GM21576 (cell line): ENCODE measurements around the gene LEPR.
"Not testable (repeated sequence)": the region's sequence is repeated elsewhere in the genome, so short reads cannot be mapped to it uniquely, and the experiment has no call there.

Source experiments
- ATAC-seq: cut with Tn5 transposase; IDR thresholded peaks from one replicate; pipeline ENCODE4 v1.9.1; 2021; ENCODE audit warnings: mild to moderate bottlenecking, moderate library complexity; ENCODE audit not compliant: unreplicated experiment

Gene LEPR

DNA sequence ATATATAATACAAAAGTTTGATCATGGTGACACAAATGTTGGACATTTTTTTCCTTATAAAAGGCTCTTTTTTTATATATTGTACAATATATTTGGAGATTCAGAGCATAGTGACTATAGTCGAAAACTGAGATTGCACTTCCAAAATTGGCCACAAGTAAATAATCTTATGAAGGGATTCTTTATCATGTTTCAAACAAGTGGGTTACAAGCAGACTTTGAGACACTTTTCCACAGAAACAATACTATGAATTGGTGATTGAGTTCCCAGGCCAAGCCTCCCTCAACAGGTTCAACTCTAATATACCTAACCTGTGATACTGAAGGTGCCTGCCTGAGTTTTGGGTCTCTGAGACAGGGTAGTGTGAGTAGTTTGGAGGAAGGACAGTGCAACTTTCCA is 13.8 kb downstream of the LEPR start:
- no peak for ATAC-seq

DNA sequence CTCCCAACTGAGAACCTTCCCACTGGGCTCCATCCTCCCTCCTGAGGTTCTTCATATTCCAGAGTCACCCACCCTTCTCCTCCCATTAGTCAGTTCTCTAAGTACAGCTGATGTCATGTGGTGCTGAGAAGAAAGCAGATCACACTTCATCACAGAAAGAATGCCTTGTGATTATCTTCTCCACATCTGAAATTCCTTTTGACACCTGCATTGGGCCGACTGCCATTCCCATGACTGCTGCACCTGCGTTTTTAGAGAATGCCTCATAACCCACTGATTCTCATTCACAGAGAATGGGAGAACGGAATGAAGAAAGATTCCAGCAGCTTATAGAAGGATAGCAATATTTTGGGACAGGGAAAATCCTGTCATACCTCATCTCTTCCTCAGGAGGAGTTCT is 14.3 kb downstream of the LEPR start:
- ATAC-seq: no peak

DNA sequence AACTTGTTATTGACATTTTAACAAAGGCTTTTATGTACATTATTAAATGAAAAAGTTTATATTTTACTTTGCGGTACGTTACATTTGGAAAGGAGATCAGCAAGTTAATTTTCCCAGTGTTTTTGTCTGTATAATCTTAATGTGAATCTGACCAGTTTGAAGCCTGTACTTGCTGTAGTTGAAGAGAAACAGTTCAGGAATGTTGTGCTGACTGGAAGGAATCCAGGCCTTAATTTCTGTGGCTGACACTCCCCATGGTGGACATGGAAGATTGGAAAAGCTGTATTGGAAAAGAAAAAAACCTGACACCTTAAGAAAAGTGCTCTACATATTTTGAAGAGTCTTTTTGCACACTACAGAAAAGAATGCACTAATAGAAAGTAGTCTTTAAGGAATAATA is 15.5 kb downstream of the LEPR start:
- no peak for ATAC-seq

DNA sequence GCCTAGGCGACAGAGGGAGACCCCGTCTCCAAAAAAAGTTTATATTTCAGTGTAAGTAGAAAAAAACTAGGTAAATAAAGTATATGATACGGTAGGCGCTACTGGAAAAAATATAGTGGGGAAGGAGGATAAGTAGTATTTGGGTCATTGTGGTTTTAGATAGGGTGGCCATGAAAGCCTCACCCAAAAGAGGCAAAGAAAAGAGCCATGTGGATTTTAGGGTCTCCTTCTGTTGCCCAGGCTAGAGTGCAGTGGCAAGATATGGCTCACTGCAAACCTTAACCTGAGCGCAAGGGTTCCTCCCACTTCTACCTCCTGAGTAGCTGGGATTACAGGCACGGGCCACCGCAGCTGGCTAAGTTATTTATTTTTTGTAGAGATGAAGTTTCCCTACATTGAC is 17.1 kb downstream of the LEPR start:
- no peak for ATAC-seq

DNA sequence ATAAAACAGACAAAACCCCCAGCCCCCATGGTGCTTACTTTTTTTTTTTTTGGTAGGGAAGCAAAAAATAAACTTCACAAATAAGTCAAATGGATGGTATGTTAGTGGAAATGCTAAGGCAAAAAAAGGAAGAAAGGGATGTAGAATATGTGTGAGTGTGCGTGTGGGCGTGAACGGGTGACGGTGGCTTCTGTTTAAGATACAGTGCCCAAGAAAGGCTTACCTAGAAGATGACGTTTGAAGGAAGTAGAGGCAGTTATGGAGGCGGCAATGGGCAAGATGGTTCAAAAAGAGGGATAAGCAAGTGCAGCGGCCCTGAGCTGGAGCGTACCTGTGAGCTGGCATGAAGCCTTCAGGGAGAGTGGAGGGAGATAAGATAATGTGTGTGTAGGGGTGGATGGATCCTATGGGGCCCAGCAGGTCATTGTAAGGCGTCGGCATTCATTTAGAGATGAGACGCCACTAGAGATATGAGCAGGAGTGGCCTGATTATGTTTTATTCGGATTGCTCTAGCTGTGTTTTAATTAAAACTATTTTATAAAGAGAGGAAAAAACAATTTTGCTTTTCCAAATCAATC is 19.9 kb downstream of the LEPR start:
- no peak for ATAC-seq

DNA sequence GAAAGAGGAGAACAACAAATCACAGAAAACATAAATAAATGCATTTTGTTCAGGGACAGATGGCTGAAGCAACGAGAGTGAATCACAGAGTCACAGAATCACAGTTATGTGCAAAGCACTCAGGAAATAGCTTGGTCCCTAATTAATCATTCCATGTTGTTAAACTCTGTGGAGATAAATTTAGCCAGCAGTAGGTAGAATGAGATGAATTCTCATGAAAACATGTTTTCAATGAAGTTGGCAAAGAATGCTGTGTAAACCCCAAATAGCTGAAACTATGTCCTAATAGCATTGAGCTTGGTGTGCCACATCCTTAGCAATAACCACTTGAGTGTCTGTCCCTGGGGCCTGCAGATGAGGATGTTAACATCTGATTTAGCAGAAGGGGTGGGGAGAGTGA is 20.4 kb downstream of the LEPR start:
- ATAC-seq: no peak

DNA sequence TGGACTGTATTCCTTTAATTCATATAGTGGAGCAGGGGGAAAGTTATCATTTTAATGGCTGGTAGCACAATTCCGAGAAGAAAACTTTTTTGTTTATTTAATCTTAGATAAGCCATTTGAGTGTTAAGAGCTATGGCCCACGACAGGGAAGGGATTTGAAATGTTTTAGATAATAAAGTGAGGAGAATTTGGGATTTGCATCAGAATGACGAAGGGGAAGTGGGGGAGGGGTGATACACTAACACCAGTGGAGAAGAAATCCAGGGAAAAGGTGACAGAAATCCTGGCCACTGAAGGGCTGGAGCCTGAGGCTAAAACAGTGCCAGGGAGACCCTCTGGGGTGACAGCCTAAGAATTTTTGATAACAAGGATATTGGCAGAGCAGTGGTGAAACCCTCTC is 21.0 kb downstream of the LEPR start:
- no peak for ATAC-seq

DNA sequence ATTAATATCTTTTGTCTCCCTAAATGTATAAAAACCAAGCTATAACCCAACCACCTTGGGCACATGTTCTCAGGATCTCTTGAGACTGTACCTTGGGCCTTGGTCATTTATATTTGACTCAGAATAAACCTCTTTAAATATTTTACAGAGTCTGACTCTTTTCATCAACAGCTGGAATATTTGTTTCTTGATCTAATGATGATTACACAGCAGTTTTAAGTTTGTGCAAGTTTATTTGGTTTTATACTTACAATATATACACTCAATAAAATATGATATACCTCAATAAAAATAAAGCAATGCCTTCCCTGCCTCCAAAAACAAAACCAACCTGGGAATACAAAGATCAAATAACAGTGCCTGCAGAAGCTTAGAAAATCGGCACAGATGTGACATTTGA is 22.0 kb downstream of the LEPR start:
- no peak for ATAC-seq

DNA sequence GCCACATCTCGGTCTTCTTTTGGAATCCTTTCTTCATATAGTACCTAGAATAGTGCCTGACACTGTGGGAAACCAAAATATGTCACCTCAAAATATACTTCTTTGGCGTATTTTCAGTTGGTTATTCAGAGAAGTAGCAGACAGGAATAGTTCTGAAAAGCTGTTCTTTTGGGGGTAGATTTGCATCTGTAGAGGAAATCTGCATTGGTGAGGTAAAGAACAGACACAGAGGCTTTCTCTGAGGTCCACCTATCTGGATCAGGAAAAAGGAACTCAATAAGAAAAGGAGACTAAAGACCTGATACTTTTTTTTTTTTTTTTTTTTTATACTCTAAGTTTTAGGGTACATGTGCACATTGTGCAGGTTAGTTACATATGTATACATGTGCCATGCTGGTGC is 23.2 kb downstream of the LEPR start:
- no peak for ATAC-seq

DNA sequence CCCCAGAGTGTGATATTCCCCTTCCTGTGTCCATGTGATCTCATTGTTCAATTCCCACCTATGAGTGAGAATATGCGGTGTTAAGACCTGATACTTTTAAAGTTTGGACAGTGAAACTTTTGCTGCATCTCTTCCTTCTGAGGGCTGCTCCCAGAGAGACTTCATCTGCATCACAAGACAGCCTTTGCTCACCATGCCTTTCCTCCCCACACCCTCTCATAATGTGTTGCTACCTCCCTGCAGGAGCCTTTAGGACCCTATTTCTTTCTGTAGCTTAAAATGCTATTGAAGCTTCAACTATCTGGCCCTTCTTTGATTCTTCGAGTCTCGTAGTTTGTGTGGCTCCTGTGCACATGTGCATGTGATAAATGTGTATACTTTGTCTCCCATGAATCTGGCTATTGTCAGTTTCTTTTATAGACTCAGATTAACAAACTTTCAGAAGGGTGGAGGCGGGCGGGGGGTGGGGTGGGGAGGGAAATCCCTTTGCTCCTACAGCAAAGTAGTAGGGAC is 23.7 kb downstream of the LEPR start:
- no peak for ATAC-seq

DNA sequence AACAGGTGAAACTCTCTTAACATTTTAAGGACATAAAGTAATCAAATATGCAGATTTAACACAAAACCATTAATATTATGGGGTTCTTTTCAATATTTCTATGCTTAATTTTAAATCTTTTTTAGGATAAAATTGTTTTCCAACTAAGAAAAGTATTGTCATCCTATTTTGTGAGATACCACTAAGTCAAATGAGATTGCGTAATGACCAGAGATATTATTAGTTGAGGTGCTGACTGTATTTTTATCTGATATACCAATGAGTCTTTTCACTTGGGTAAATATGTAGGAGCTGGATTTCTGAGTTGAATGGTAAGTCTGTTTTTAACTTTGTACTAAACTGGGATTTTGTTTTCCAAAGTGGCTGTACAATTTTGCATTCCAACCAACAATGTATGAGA is 25.4 kb downstream of the LEPR start:
- ATAC-seq: no peak

DNA sequence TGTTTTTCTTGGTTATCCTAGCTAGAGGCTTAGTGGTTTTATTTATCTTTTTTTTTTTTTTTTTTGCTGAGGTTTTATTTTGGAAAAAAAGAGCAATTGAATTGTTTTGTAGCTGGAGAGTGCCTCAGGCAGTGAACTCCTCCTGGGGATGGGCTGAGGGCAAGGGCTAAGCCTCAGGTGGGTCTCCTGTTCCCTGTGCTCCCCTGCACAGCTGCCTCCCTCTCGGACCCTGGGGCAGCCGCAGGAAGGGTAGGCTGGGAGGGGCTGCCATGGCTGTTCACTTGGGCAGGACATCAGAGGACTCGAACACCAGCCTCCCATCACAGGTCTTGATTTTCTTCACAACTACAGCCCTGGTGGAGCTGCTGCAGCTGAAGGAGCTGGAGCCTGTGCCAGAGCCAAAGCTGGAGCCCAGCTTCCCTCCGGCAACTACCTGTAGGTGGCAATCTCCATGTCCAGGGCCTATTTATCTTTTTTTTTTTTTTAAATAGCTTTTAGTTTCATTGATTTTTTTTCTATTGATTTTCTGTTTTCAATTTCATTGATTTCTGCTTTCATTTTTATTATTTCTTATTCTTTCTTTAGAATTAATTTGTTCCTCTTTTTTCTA is 28.9 kb downstream of the LEPR start:
- ATAC-seq: no peak

DNA sequence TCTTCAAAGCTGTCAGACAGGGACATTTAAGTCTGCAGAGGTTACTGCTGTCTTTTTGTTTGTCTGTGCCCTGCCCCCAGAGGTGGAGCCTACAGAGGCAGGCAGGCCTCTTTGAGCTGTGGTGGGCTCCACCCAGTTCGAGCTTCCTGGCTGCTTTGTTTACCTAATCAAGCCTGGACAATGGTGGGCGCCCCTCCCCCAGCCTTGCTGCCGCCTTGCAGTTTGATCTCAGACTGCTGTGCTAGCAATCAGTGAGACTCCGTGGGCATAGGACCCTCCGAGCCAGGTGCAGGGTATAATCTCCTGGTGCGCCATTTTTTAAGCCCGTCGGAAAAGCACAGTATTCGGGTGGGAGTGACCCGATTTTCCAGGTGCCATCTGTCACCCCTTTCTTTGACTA is 35.2 kb downstream of the LEPR start:
- not testable (repeated sequence) for ATAC-seq

DNA sequence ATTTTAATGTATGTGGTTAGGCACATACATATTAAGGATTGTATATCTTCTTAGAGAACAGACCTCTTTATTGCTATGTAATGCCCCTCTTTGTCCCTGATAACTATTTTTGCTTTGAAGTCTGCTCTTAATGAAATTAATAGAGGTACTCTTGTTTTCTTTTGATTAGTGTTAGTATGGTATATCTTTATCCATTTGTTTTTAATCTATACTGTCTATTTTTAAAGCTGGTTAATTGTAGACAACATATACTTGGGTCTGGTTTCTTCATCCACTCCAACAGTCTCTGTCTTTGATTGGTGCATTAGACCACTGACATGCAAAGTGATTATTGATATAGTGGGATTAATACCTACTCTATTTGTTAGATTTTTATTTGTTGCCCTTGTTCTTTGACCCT is 36.0 kb downstream of the LEPR start:
- no peak for ATAC-seq

DNA sequence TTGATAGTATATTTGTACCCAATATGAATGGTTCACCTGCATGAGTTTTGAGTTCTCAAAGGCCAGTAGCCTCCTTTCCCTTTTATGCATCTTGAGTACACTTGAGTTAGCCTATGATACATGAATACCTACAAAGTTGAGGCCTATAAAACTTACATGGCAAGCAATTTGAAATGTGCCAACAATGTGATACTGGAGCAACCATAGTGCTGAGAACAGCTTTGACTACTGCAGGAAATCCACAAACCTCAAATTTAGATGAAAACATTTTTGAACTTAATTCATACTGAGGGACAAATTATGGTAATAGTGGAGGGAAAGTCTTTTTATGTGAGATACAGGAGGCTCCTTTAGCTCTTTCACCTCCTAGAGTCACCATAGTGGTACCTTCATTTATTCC is 37.4 kb downstream of the LEPR start:
- no peak for ATAC-seq

DNA sequence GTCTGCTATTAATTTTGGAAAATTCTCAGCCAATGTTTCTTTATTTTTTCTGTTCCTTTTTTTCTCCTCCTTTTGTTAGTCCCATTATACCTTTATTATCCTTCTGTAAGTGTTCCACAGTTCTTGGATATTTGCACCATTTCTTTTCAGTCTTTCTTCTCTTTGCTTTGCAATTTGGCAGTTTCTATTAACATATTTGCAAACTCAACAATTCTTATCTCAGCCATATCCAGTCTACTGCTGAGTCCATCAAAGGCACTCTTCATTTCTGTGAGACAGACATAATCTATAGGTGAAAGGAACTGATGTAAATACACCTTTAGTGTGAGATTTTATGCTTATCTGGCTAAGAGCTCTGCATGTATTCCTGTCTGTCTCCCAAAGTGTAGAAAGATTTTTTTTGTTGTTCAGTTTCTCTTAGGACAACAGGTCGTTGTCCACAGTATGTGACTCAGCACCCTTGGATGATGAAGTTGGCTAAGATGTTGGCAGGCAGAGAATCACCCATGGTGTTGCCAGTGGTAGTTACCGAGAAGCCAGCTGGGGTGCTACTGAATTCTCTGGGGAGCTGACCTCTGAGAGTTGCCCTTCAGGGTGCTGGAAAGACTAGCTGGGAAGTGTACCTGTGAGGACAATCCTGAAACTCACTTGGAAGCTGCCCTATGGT is 38.4 kb downstream of the LEPR start:
- no peak for ATAC-seq

DNA sequence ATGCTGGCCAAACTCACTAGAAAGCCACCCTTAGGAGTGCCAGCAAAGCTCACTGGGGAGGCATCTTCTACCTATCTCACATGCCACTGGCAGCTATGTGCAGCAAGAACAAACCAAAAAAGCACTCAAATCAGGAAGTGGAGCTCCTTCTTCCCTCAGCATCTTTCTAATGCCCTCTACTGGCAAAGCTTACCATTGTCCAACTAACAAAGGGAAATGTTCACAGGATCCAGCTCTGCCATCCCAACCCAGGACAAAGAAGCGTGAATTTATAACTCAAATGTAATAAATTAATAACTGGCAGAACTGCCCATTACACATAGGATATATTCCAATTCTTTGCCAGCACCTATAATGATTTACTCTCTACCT is 38.9 kb downstream of the LEPR start:
- peak; percentile 66 for ATAC-seq

DNA sequence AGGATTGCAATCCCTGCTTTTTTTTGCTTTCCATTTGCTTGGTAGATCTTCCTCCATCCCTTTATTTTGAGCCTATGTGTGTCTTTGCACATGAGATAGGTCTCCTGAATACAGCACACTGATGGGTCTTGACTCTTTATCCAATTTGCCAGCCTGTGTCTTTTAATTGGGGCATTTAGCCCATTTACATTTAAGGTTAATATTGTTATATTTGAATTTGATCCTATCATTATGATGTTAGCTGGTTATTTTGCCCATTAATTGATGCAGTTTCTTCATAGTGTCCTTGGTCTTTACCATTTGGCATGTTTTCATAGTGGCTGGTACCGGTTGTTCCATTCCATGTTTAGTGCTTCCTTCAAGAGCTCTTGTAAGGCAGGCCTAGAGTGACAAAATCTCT is 45.4 kb downstream of the LEPR start:
- ATAC-seq: not testable (repeated sequence)

DNA sequence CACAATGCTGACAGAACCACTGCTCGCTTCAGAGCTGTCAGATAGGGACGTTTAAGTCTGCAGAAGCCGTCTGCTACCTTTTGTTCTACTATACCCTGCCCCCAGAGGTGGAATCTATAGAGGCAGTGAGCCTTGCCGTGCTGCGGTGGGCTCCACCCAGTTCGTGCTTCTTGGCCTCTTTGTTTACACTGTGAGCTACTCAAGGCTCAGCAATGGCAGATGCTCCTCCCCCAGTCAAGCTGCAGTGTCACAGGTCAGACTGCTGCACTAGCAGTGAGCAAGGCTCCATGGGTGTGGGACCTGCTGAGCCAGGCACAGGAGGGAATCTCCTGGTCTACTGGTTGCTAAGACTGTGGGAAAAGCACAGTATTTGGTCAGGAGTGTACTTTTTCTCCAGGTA is 47.1 kb downstream of the LEPR start:
- no peak for ATAC-seq

DNA sequence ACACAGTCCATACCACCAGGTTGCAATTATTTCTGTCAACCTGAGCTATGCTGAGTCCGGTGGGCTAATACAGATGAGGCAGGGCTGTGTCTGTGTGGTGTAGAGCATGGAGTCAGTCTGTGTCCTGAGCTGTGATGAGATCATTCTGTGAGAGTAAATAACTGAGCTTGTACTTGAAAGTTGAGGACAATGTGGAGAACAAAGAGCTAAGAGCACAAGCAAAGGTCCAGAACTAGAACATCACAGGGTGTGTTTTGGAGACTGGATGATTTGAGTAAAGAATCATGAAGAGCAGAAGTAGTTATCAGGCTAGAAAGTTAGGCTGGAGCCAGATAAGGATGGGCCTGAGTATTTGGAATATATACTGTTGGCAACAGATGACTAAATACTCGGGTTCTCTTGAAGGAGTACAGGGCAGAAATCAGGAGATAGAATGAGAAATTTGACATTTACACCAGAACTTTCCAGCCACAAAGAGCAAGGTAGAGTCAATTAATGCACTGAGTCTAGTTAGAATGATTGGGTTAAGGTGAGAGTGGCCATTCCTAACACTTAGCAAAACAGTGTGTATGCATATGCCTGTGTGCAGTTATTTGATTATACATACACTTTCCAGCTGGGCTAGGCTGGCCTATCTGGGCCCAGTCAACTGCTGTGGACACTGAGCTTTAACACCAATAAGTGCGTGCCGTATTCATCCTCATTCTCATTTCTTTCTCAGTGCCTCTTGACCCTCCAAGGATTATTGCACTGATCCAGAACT is 48.8 kb downstream of the LEPR start:
- no peak for ATAC-seq

DNA sequence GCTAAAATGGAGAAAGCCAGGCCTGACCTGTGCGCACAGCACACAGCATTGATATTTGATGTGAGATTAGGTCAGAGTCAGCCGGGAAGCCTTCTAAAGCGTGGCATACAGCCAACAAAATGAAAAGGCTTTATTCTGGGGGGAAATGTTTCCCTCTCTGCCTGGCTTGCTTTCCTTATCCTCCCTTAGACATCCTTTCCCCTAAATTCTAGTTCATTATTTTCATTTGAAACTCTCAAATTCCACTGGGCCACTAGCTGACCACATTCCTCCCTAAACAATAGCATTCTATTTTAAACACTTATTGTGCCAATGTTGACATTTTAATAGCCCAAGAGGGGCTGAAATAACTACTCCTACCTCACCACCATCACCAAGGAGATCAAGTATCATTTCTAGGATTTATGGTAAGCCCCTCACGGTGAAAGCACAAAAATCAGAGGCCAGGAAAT is 49.4 kb downstream of the LEPR start:
- ATAC-seq: no peak
